ENCODE measurements around the gene MRGPRD.
"Not testable (repeated sequence)": the region's sequence is repeated elsewhere in the genome, so short reads cannot be mapped to it uniquely, and the experiment has no call there.

The MRGPRD gene

GRCh38 chr11:69005631-69006368, 25.0 kb upstream of the MRGPRD start:
- DNase-seq (ENCODE audit: low read depth in 2 of 2) = no peak

DNA sequence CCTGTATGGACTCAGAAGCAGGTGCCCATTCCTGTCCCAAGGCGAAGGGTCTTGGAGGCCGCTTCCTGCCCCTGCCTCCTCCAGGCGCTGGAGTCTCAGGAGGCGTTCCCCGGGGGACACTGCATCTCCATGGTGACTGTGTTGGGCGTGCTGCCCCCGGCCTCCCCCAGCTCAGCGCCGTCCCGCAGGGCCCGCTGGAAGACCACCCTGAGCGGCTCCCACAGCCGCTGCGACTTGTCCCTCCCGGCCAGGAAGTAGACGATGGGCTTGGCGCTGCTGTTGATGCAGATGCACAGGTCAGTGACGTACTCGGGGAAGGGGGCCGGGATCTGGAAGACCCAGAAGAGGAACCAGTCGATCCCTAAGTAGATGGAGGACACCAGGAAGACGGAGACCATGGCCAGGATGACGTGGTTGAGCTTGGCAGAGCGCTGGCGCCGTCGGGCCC, 24.4 kb upstream of the MRGPRD start:
- no peak for DNase-seq (ENCODE audit: low read depth in 2 of 2)

DNA sequence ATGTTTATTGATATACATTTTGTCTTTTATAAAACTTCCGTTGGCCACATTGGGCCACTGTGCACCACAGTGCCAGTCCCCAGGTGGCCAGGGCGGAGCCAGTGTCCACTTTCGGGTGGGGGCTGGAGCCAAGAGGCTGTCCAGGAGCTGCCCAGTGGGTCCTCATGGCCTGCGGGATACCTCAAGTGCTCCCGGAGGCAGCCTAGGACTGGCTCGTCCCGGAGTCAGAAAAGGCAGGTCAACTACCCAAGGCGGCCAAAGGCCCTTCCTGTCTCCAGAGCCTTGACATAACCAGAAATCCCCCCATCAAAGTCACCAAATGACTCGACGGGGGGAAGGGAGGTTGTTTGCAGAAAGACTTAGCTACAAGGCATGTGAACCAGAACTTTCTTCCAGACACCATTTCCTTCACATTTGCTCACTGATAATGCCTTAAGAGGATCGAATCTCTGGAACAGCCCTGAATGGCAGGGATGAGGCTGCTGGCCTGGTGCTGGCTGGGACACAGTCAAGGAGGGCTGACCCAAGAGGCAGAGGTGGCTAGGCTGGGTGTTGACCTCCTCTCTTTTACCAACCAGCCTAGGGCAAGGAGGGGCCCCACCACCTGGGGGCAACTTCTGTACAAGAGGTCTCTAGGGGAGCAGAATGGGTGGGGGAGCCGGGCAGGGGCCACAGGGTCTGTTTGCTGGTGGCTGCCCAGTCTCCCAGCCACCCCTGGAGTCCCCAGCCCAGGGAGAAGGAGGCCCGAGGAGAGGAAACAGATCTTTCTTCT, 23.8 kb upstream of the MRGPRD start:
- DNase-seq (ENCODE audit: low read depth in 2 of 2) = no peak

DNA sequence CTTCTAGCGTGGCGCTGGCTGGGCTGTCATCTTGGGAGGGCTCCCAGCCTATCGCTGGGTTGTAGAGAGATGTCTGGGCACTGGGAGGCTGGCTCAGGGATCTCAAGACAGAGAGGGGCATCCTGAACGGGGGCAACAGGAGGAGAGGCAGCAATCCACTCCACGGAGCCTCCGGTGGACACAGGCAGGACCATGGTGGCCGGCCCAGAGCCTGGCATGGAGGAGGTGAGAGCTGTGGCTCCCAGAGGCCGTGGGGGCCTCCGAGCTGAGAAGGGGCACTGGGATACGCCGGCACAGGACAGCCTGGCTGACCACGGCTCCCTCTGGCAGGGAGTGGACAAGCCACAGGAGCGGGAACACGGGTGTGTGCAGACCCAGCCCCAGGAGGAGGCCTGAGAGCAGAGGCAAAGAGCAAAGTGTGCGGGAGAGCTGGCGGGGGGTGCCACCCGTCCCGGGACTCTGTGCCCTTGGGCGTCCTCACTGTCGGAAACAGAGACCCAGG, 23.1 kb upstream of the MRGPRD start:
- DNase-seq (ENCODE audit: low read depth in 2 of 2) = no peak

GRCh38 chr11:69003301-69003865, 22.6 kb upstream of the MRGPRD start:
- DNase-seq (ENCODE audit: low read depth in 2 of 2) = no peak

DNA sequence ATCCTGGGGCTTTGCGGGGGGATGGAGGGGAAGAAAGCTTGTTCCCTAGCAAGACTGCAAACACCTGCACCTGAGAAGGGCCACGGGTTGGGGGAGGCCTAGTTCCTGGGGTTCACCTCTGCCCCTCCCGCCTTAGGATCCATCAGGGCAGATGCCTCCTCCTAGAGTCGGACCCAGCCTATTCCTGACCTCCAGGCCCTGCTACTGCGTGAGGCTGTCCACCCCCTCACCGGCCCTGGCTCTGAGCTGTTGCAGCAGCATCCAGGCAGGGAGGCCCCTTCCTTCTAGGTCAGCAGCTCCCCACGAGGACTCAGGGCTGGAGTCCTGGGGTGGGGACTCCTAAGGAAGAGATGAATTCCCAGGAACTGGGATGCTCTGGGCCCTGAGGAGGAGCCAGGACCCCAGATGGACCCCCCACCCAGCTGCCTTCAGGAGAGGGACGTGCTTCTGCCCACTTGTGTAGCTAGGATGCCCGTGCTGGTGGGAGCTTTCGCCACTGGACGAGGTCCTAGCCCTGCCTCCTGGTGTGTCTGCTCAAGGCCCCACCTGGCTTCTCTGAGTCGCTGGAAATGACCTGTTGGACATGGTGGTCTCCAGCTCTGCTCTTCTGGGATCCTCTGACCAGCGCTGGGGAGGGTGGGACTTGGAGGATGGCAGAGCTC, 21.9 kb upstream of the MRGPRD start:
- DNase-seq (ENCODE audit: low read depth in 2 of 2) = no peak

GRCh38 chr11:69002110-69002569, 21.4 kb upstream of the MRGPRD start:
- no peak for DNase-seq (ENCODE audit: low read depth in 2 of 2)

GRCh38 chr11:69001243-69002081, 20.7 kb upstream of the MRGPRD start:
- DNase-seq (ENCODE audit: low read depth in 2 of 2) = no peak

GRCh38 chr11:69000831-69001242, 20.1 kb upstream of the MRGPRD start:
- no peak for DNase-seq (ENCODE audit: low read depth in 2 of 2)

DNA sequence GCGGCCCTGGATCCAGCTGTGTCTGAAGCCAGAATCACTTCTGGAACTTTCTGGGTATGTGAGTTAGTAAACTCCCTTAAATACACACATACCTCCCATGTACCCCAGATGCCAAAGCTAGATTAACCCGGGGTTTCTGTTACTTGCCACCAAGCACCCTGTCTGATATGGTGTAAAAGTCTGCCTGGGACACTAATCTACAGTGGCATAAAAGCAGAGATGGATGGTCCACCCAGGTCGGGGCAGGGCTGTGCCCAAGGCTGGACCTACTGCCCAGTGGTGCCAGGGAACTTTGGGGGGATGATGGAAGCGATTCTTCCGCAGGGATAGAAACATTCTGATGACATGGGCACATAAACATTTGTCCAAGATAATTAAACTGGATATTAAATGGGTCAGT, 19.6 kb upstream of the MRGPRD start:
- no peak for DNase-seq (ENCODE audit: low read depth in 2 of 2)

GRCh38 chr11:68999748-69000355, 19.1 kb upstream of the MRGPRD start:
- DNase-seq (ENCODE audit: low read depth in 2 of 2) = not testable (repeated sequence)

- DNase-seq (ENCODE audit: low read depth in 2 of 2) = peak in 1 of 2 donors; percentile 4
These were observed 18.4 kb upstream of the MRGPRD start for GRCh38 chr11:68999093-68999747.

DNA sequence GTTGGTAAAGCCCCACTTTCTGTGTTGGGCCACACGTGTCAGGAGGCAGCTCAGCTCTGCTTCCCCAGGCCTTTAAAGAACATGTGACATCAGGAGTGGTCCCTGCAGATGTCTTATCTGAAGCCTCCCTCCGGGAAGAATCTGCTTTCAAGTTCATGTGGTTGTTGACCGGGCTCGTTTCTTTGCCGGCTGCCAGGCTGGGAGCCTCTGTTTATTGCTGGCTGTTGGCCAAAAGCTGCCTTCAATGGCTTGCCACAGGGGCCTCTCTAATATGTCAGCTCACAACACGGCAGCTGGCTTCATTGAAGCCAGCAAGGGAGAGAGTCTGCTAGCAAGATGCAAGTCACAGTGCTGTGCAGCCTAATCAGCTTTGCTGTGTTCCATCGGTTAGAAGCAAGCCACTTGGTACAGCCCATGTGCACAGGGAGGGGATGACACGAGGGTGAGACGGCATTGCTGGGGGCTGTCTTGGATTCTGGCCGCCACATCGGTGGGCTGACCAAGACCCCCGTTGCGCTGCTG, 17.7 kb upstream of the MRGPRD start:
- no peak for DNase-seq (ENCODE audit: low read depth in 2 of 2)

DNA sequence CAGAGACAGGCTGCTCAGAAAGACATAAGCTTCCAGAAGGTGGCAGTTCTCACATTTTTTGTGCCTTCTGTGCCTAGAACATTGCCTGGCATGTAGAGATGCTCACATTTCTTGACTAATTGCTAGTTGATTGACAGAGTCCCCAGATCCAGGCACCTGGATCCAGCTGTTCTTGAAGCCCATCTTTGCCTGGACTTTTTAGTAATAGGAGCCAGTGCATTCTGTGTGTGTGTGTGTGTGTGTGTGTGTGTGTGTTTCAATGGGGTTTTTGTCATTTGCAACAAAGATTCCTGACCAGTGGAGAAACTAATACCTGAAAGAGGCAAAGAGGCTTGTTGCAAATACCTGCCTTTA, 17.2 kb upstream of the MRGPRD start:
- no peak for DNase-seq (ENCODE audit: low read depth in 2 of 2)

GRCh38 chr11:68997124-68997994, 16.6 kb upstream of the MRGPRD start:
- no peak for DNase-seq (ENCODE audit: low read depth in 2 of 2)

DNA sequence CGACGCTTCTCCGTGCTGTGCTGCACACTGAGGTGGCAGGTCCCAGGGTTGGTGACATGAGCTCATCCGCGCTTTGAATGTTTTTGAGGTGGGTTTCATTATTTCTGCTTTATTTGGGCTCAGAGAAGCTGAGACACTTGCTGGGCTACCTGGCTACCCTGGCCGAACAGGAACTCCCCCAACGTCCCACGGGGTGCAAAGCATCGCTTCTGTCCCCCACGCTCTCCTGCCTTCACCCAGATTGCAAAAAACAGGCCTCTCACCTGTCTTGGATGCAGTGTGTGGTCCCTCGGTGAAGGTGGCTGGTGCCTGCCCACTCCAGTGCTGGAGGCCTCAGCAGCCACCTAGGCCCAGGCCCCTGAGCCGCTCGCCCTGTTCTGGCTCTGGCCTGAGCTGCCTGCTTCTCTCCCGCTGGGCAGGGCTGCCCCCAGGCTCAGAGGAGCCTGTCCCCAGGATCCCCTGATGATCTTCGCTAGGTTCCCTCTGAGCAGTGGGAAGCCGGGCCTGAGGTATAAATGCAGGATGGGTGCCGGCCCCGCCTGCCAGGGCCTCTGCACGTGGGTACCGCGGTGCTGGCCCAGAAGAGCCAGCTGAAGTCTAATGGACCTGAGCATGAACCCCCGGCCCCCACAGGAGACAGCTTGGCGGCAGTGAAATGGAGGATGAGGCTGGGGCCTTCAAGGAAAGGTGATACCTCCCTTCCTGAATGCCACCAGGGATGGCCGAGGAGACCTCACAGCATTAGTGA, 15.8 kb upstream of the MRGPRD start:
- DNase-seq (ENCODE audit: low read depth in 2 of 2) = no peak

DNA sequence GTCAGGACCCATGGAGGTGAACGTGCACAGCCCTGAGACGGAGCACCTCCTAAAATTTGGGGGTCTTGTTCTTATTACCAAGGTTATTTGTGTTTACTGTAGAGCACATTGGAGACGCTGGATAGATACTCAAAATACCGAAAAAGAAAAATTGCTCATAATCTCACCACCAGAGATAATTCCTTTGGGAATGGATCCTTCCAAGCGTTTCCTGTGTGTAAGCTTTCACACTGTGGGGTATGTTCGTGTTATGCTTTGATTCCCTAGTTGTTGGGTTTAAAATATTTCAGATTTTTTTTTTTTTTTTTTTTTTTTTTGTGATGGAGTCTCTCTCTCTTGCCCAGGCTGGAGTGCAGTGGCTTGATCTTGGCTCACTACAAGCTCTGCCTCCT, 14.1 kb upstream of the MRGPRD start:
- DNase-seq (ENCODE audit: low read depth in 2 of 2) = no peak

- DNase-seq (ENCODE audit: low read depth in 2 of 2) = no peak
These were observed 13.5 kb upstream of the MRGPRD start for GRCh38 chr11:68994161-68994893.
